SK-N-SH treated with all-trans-retinoic acid at 6 μM for 48 hours (cell line): ENCODE measurements around the gene COX5A.

Experiments
- ATAC-seq: fragments of 200-7000 bp; cut with Tn5 transposase; 3 replicates; pipeline ENCODE4 v1.9.1; 2020; ENCODE audit warnings: mild to moderate bottlenecking, moderate library complexity
- ARNTL ChIP-seq: fragments of 450-650 bp; formaldehyde crosslinking; IDR thresholded peaks from 2 replicates; pipeline ENCODE4 v1.5.0; 2020; ENCODE audit warnings: low read depth, mild to moderate bottlenecking, moderate library complexity, borderline replicate concordance
- BACH2 ChIP-seq: fragments of 250-450 bp; sonication (Bioruptor Pico); IDR thresholded peaks from 2 replicates; pipeline ENCODE4 v1.9.0; 2021; ENCODE audit warnings: mild to moderate bottlenecking, borderline replicate concordance
- CSDC2 ChIP-seq: fragments of 250-450 bp; sonication (Bioruptor Pico); IDR thresholded peaks from 2 replicates; pipeline ENCODE4 v1.5.0; 2020; ENCODE audit warnings: mild to moderate bottlenecking, moderate library complexity
- ESRRG ChIP-seq: fragments of 250-450 bp; sonication (Bioruptor Pico); IDR thresholded peaks from 2 replicates; pipeline ENCODE4 v1.6.1; 2021; ENCODE audit warnings: mild to moderate bottlenecking
- GLIS3 ChIP-seq: fragments of 250-450 bp; sonication (Bioruptor Pico); IDR thresholded peaks from 2 replicates; pipeline ENCODE4 v1.5.0; 2020; ENCODE audit warnings: mild to moderate bottlenecking, moderate library complexity
- OSR1 ChIP-seq: fragments of 250-450 bp; sonication (Bioruptor Pico); IDR thresholded peaks from 2 replicates; pipeline ENCODE4 v1.8.0; 2022; ENCODE audit warnings: moderate library complexity, mild to moderate bottlenecking, inconsistent platforms
- PPARA ChIP-seq: fragments of 250-450 bp; sonication (Bioruptor Pico); IDR thresholded peaks from 2 replicates; pipeline ENCODE4 v1.5.0; 2020; ENCODE audit warnings: mild to moderate bottlenecking, borderline replicate concordance
- RARB ChIP-seq: fragments of 250-450 bp; sonication (Bioruptor Pico); IDR thresholded peaks from 2 replicates; pipeline ENCODE4 v1.8.0; 2021; ENCODE audit warnings: mild to moderate bottlenecking, moderate library complexity
- SNAI2 ChIP-seq: fragments of 250-450 bp; sonication (Bioruptor Pico); IDR thresholded peaks from 2 replicates; pipeline ENCODE4 v1.5.0; 2020; ENCODE audit warnings: mild to moderate bottlenecking, moderate library complexity
- TCF4 ChIP-seq: fragments of 250-450 bp; sonication (Bioruptor Pico); IDR thresholded peaks from 2 replicates; pipeline ENCODE4 v1.8.0; 2021; ENCODE audit warnings: mild to moderate bottlenecking, moderate library complexity, borderline replicate concordance
- TOX ChIP-seq: fragments of 250-450 bp; sonication (Bioruptor Pico); IDR thresholded peaks from 2 replicates; pipeline ENCODE4 v1.8.0; 2021; ENCODE audit warnings: mild to moderate bottlenecking, moderate library complexity, borderline replicate concordance
- ZC3H10 ChIP-seq: fragments of 250-450 bp; sonication (Bioruptor Pico); IDR thresholded peaks from 2 replicates; pipeline ENCODE4 v1.5.1; 2021; ENCODE audit warnings: mild to moderate bottlenecking, moderate library complexity
- ZFP3 ChIP-seq: fragments of 250-450 bp; sonication (Bioruptor Pico); IDR thresholded peaks from 2 replicates; pipeline ENCODE4 v1.5.0; 2020; ENCODE audit warnings: mild to moderate bottlenecking, moderate library complexity
- ZFP30 ChIP-seq: fragments of 450-650 bp; formaldehyde crosslinking; IDR thresholded peaks from 2 replicates; pipeline ENCODE4 v1.5.0; 2022; ENCODE audit warnings: mild to moderate bottlenecking, moderate library complexity
- ZNF565 ChIP-seq: fragments of 450-650 bp; formaldehyde crosslinking; conservative IDR thresholded peaks from 2 replicates; pipeline ENCODE4 v1.5.0; 2020; ENCODE audit warnings: low read depth, mild to moderate bottlenecking, moderate library complexity
- ZNF70 ChIP-seq: fragments of 450-650 bp; formaldehyde crosslinking; IDR thresholded peaks from 2 replicates; pipeline ENCODE4 v1.5.0; 2020; ENCODE audit warnings: mild to moderate bottlenecking, moderate library complexity
- ZNF8 ChIP-seq: fragments of 450-650 bp; formaldehyde crosslinking; IDR thresholded peaks from 2 replicates; pipeline ENCODE4 v1.5.0; 2020; ENCODE audit warnings: mild to moderate bottlenecking, moderate library complexity
- TF ChIP-seq, protein P1 (sequence below): fragments of 250-450 bp; sonication (Bioruptor Pico); IDR thresholded peaks from 2 replicates; pipeline ENCODE4 v1.5.0; 2020; ENCODE audit warnings: mild to moderate bottlenecking, moderate library complexity
- TF ChIP-seq, protein P2 (sequence below): fragments of 250-450 bp; sonication (Bioruptor Pico); IDR thresholded peaks from 2 replicates; pipeline ENCODE4 v1.8.0; 2021; ENCODE audit warnings: low read depth, mild to moderate bottlenecking, moderate library complexity, borderline replicate concordance
- TF ChIP-seq, protein P3 (sequence below): fragments of 250-450 bp; sonication (Bioruptor Pico); IDR thresholded peaks from 2 replicates; pipeline ENCODE4 v1.5.1; 2020; ENCODE audit warnings: low read depth, mild to moderate bottlenecking, moderate library complexity
- TF ChIP-seq, protein P4 (sequence below): fragments of 250-450 bp; sonication (Bioruptor Pico); IDR thresholded peaks from 2 replicates; pipeline ENCODE4 v1.8.0; 2020; ENCODE audit warnings: mild to moderate bottlenecking, moderate library complexity, borderline replicate concordance

COX5A gene

DNA sequence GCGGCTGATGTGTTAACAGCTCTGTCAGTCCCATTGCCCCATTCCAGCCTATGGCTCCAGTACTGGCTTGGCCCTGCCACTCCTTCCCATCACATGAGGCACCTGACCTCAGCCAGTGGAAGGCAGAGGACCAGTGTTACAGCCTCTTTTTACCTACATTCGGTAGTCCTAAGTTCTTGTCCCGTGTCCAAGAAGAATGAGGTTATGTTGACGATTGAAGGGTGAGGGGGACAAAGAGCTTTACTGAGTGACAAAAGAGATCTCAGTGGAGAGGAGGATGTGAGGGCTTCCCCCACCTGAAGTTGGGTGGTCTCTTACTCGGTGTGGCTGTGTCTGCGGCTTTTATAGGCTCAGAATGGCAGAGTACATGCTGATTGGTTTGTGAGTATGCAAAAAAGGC lies 55.3 kb downstream of the COX5A start:
- TF ChIP-seq TCF4 (CRISPR knock-in tag) (no peak), ZFP3 (CRISPR knock-in tag) (no peak), GLIS3 (CRISPR knock-in tag) (no peak), ZNF565 (no peak), OSR1 (no peak), BACH2 (CRISPR knock-in tag) (no peak), ZNF8 (CRISPR knock-in tag) (no peak), ZFP30 (CRISPR knock-in tag) (no peak), ESRRG (CRISPR knock-in tag) (no peak), SNAI2 (CRISPR knock-in tag) (no peak), ZNF70 (CRISPR knock-in tag) (no peak), ZC3H10 (CRISPR knock-in tag) (no peak), CSDC2 (CRISPR knock-in tag) (no peak), ARNTL (no peak)
- TF ChIP-seq, protein P1, sequence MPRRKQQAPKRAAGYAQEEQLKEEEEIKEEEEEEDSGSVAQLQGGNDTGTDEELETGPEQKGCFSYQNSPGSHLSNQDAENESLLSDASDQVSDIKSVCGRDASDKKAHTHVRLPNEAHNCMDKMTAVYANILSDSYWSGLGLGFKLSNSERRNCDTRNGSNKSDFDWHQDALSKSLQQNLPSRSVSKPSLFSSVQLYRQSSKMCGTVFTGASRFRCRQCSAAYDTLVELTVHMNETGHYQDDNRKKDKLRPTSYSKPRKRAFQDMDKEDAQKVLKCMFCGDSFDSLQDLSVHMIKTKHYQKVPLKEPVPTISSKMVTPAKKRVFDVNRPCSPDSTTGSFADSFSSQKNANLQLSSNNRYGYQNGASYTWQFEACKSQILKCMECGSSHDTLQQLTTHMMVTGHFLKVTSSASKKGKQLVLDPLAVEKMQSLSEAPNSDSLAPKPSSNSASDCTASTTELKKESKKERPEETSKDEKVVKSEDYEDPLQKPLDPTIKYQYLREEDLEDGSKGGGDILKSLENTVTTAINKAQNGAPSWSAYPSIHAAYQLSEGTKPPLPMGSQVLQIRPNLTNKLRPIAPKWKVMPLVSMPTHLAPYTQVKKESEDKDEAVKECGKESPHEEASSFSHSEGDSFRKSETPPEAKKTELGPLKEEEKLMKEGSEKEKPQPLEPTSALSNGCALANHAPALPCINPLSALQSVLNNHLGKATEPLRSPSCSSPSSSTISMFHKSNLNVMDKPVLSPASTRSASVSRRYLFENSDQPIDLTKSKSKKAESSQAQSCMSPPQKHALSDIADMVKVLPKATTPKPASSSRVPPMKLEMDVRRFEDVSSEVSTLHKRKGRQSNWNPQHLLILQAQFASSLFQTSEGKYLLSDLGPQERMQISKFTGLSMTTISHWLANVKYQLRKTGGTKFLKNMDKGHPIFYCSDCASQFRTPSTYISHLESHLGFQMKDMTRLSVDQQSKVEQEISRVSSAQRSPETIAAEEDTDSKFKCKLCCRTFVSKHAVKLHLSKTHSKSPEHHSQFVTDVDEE (CRISPR knock-in tag), result no peak
- TF ChIP-seq, protein P2, sequence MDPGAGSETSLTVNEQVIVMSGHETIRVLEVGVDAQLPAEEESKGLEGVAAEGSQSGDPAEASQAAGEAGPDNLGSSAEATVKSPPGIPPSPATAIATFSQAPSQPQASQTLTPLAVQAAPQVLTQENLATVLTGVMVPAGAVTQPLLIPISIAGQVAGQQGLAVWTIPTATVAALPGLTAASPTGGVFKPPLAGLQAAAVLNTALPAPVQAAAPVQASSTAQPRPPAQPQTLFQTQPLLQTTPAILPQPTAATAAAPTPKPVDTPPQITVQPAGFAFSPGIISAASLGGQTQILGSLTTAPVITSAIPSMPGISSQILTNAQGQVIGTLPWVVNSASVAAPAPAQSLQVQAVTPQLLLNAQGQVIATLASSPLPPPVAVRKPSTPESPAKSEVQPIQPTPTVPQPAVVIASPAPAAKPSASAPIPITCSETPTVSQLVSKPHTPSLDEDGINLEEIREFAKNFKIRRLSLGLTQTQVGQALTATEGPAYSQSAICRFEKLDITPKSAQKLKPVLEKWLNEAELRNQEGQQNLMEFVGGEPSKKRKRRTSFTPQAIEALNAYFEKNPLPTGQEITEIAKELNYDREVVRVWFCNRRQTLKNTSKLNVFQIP, result no peak
- TF ChIP-seq, protein P3, sequence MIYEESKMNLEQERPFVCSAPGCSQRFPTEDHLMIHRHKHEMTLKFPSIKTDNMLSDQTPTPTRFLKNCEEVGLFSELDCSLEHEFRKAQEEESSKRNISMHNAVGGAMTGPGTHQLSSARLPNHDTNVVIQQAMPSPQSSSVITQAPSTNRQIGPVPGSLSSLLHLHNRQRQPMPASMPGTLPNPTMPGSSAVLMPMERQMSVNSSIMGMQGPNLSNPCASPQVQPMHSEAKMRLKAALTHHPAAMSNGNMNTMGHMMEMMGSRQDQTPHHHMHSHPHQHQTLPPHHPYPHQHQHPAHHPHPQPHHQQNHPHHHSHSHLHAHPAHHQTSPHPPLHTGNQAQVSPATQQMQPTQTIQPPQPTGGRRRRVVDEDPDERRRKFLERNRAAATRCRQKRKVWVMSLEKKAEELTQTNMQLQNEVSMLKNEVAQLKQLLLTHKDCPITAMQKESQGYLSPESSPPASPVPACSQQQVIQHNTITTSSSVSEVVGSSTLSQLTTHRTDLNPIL (CRISPR knock-in tag), result no peak
- TF ChIP-seq, all 23 proteins: peak for 0

DNA sequence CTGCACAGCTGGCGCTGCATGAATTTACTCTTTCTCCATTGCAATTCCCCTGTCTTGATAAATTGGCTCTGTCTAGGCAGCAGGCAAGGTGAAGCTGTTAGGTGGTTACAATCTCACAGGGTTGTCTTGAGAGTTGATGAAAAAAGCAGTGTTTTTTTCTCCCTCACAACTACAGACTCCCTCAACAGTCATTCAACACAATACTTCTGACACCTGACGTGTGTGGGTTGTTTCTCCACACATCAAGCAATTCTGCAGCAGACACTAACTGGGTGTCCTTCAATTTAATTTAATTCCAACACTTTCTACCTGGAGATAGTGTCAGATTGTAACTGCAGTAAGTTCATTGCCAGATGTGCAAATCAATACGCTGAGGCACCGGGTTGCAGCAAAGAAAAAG lies 59.6 kb downstream of the COX5A start:
- TF ChIP-seq TCF4 (CRISPR knock-in tag) (no peak), GLIS3 (CRISPR knock-in tag) (no peak), ARNTL (no peak), PPARA (no peak), SNAI2 (CRISPR knock-in tag) (no peak), RARB (CRISPR knock-in tag) (no peak), ESRRG (CRISPR knock-in tag) (no peak), CSDC2 (CRISPR knock-in tag) (no peak), BACH2 (CRISPR knock-in tag) (no peak), TOX (no peak), ZNF70 (CRISPR knock-in tag) (no peak), ZC3H10 (CRISPR knock-in tag) (no peak)
- TF ChIP-seq, protein P4, sequence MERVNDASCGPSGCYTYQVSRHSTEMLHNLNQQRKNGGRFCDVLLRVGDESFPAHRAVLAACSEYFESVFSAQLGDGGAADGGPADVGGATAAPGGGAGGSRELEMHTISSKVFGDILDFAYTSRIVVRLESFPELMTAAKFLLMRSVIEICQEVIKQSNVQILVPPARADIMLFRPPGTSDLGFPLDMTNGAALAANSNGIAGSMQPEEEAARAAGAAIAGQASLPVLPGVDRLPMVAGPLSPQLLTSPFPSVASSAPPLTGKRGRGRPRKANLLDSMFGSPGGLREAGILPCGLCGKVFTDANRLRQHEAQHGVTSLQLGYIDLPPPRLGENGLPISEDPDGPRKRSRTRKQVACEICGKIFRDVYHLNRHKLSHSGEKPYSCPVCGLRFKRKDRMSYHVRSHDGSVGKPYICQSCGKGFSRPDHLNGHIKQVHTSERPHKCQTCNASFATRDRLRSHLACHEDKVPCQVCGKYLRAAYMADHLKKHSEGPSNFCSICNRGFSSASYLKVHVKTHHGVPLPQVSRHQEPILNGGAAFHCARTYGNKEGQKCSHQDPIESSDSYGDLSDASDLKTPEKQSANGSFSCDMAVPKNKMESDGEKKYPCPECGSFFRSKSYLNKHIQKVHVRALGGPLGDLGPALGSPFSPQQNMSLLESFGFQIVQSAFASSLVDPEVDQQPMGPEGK (CRISPR knock-in tag), result no peak
- TF ChIP-seq, protein P1 (CRISPR knock-in tag), result no peak
- TF ChIP-seq, protein P2, result no peak
- no peak for ATAC-seq

More for the DNA sequence above, 55.3 kb downstream of the COX5A start:
- no peak for ATAC-seq
